GM19372 (cell line): ENCODE measurements around the gene TRHDE.
"Not testable (repeated sequence)": the region's sequence is repeated elsewhere in the genome, so short reads cannot be mapped to it uniquely, and the experiment has no call there.

Source experiments
- ATAC-seq: cut with Tn5 transposase; IDR thresholded peaks from one replicate; pipeline ENCODE4 v1.9.1; 2021; ENCODE audit warnings: mild to moderate bottlenecking, low read depth, moderate library complexity; ENCODE audit not compliant: unreplicated experiment

The TRHDE gene

DNA sequence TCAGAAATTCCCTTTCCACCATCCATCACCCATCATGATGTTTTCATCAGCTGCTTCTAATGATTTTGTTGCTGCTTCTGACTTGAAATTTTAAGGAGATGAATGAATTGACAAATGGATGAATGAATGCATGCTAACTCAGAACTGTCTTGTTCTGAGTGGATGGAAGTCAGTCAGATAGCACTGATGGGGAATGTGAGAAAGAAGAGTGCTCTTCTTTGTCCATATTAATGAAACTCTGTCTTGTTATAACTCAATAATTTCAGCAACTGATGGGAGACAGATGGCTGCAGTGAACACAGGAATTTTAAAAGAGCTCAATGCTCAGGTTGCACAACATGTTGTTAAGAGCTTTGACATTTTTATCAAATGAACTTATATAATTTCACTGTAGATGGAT, 422.0 kb downstream of the TRHDE start:
- ATAC-seq, result no peak

DNA sequence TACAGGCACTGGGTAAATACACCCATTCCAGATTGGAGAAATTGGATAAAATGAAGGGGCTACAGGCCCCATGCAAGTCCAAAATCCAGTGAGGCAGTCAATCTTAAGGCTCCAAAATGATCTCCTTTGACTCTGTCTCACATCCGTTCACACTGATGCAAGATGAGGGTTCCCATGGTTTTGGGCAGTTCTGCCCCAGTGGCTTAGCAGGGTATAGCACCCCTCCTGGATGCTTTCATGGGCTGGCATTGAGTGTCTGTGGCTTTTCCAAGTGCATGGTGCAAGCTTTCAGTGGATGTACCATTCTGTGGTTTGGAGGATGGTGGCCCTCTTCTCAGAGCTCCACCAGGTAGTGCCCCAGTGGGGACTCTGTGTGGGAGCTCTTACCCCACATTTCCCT, 427.2 kb downstream of the TRHDE start:
- no peak for ATAC-seq

DNA sequence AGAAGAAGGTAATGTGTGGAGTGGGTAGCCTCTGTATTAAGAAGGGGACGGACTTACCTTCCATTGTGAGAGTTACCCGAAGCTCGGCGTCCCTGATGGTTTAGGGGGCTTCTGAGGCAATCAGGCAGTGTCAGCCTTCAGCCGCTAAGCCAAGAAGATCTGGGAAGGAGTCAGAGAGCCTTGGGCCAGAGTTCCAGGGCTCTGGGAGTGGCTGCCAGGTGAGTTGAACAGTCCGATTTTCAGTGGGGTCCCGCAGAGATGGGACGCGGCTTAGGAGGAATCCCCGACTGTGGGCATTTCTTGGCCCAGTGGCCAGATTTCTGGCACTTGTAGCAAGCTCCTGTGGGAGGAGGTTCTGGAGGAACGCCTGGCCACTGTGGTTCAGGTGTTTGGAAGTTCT, 439.9 kb downstream of the TRHDE start:
- not testable (repeated sequence) for ATAC-seq

DNA sequence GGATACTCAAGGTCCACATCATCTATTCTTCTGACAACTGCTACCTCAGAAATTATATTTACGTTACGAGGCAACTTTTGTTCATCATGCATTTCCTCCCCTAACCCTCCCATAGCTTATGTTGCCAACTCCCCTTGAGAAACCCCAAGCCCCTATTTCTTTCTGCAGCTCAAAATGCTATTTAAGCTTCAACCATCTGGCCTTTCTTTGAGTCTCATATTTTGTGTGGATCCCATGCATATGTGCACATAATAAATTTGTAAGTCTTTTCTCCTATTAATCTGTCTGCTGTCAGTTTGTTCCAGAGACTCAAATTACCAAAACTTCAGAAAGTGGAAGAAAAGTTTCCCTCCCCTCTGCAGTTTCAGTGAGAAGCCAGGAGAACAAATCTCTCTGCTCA, 444.1 kb downstream of the TRHDE start:
- no peak for ATAC-seq

DNA sequence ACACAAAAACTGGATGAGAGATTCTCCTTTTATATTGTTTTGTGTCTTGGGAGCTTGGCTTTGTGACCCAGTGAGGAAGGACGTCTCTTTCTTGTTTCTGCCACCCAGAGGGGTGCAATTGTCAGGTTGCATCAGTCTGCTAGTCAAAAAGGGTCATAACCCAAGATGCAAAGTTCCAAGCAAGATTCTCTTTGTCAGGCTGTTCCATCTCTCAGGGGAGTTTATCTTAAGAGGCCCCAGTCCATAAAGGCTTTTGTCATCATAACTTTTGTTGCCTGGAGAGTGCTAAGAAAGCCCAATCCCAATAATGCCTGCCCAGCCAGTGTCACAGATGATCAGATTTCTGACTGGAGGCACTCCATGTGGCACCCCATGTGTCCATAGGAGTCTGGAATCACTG, 444.9 kb downstream of the TRHDE start:
- no peak for ATAC-seq
